ENCODE measurements around the gene ZNF865.

The ZNF865 gene

DNA sequence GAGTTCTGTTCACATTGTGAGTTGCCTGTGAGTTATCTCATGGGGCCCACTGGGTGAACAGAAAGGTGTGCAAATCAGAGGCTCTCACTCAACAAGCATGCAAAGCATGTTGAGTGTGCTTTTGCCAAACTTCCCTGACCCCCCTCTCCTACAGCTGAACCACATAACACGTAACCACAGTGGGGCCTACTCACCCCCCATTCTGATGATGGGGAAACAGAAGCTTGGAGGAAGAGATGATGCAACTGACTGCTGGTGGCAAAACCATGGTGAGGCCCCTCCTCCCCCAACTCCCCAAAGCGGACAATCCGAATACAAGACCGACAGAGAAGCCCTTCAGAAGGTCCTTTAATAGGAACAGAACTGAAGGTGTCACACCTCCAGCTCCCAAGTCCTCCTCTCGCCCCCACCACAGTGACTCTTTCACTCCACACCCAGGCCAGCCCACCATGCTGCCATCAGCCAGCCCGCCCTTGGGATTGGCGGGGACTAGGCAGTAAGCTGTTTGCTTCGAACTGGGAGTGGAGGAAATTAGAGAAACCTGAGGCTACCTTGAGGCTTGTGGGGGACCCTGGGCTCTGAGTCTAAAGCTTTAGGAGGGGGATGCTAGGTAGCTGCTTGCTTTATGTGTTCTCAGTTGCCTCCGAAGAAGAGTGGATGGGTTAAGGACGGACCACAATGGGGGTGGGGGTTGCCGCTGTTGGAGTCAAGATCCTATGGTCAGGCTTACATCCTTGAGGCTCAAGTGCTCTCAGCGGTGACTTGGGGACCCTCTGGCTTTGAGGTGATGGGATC is 15.2 kb downstream of the ZNF865 start:
- no peak for TF ChIP-seq POLR2AphosphoS5 (IDR thresholded peaks at IDR 0.05; ENCODE audit: low read depth, low read length)
- TF ChIP-seq SIN3A (IDR thresholded peaks at IDR 0.05; ENCODE audit: borderline replicate concordance, insufficient read depth, low read length) = no peak
- TF ChIP-seq, protein P1, sequence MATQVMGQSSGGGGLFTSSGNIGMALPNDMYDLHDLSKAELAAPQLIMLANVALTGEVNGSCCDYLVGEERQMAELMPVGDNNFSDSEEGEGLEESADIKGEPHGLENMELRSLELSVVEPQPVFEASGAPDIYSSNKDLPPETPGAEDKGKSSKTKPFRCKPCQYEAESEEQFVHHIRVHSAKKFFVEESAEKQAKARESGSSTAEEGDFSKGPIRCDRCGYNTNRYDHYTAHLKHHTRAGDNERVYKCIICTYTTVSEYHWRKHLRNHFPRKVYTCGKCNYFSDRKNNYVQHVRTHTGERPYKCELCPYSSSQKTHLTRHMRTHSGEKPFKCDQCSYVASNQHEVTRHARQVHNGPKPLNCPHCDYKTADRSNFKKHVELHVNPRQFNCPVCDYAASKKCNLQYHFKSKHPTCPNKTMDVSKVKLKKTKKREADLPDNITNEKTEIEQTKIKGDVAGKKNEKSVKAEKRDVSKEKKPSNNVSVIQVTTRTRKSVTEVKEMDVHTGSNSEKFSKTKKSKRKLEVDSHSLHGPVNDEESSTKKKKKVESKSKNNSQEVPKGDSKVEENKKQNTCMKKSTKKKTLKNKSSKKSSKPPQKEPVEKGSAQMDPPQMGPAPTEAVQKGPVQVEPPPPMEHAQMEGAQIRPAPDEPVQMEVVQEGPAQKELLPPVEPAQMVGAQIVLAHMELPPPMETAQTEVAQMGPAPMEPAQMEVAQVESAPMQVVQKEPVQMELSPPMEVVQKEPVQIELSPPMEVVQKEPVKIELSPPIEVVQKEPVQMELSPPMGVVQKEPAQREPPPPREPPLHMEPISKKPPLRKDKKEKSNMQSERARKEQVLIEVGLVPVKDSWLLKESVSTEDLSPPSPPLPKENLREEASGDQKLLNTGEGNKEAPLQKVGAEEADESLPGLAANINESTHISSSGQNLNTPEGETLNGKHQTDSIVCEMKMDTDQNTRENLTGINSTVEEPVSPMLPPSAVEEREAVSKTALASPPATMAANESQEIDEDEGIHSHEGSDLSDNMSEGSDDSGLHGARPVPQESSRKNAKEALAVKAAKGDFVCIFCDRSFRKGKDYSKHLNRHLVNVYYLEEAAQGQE (IDR thresholded peaks at IDR 0.05; ENCODE audit: insufficient read depth in 1 of 2, low read depth in 2 of 2, low read length in 2 of 2) = no peak
- TF ChIP-seq FOXP2 (optimal IDR thresholded peaks at IDR 0.05; ENCODE audit: borderline replicate concordance, extremely low read depth, extremely low read length, insufficient read depth) = no peak
- TF ChIP-seq TAF1 (IDR thresholded peaks at IDR 0.05; ENCODE audit: borderline replicate concordance, insufficient read depth, low read length) = no peak

DNA sequence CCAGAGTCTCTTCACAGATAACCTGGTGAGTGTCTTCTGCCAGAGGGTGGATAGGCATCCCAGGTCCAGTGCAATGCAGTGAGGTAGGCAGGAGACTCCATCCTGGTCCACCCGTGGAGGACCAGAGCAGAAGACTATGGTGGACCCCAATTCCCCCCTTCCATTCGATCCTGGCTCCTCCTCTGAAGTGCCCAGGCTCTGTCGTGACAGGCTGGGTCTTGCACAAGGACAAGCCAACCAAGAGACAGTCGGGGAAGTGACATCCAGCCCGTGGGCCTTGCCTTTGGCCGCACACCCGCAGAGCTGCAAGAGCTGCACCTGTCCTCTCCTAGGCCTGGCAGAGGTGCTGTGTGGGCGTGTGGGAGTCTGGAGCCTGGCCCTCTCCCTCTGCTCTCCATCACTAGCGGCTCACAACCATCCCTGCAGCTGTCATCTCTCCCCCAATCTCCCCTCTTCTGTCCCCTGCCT is 15.8 kb downstream of the ZNF865 start:
- no peak for TF ChIP-seq TAF1 (IDR thresholded peaks at IDR 0.05; ENCODE audit: borderline replicate concordance, insufficient read depth, low read length)
- TF ChIP-seq SIN3A (IDR thresholded peaks at IDR 0.05; ENCODE audit: borderline replicate concordance, insufficient read depth, low read length) = no peak
- TF ChIP-seq, protein P1 (IDR thresholded peaks at IDR 0.05; ENCODE audit: insufficient read depth in 1 of 2, low read depth in 2 of 2, low read length in 2 of 2) = no peak
- no peak for TF ChIP-seq FOXP2 (optimal IDR thresholded peaks at IDR 0.05; ENCODE audit: borderline replicate concordance, extremely low read depth, extremely low read length, insufficient read depth)

DNA sequence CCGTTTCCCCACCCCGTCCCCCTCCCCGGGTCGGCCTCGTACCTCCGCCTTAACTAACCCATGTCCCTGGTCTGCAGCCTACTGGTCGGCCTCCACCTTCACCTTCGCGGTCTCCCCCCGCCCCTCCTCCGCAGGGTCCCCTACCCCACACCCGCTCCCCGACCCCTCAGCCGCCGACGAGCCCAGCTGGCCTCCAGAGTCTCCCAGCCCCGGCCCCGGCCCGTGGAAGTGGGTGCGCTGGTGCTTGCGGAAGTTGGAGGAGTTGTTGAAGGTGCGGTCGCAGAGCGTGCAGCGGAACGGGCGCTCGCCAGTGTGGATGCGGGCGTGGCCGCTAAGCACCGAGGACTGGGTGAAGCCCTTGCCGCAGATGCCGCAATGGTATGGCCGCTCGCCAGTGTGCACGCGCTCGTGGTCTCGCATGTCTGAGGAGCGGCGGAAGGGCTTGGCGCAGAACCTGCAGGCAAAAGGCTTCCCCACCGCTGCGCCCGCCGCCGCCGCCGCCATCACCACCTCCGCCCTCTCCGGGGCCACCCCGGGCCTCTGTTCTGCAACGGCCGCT is 16.3 kb downstream of the ZNF865 start:
- TF ChIP-seq, protein P1 (IDR thresholded peaks at IDR 0.05; ENCODE audit: insufficient read depth in 1 of 2, low read depth in 2 of 2, low read length in 2 of 2) = no peak
- TF ChIP-seq FOXP2 (optimal IDR thresholded peaks at IDR 0.05; ENCODE audit: borderline replicate concordance, extremely low read depth, extremely low read length, insufficient read depth) (no peak), TAF1 (IDR thresholded peaks at IDR 0.05; ENCODE audit: borderline replicate concordance, insufficient read depth, low read length) (no peak), SIN3A (IDR thresholded peaks at IDR 0.05; ENCODE audit: borderline replicate concordance, insufficient read depth, low read length) (no peak), POLR2AphosphoS5 (IDR thresholded peaks at IDR 0.05; ENCODE audit: low read depth, low read length) (no peak)

DNA sequence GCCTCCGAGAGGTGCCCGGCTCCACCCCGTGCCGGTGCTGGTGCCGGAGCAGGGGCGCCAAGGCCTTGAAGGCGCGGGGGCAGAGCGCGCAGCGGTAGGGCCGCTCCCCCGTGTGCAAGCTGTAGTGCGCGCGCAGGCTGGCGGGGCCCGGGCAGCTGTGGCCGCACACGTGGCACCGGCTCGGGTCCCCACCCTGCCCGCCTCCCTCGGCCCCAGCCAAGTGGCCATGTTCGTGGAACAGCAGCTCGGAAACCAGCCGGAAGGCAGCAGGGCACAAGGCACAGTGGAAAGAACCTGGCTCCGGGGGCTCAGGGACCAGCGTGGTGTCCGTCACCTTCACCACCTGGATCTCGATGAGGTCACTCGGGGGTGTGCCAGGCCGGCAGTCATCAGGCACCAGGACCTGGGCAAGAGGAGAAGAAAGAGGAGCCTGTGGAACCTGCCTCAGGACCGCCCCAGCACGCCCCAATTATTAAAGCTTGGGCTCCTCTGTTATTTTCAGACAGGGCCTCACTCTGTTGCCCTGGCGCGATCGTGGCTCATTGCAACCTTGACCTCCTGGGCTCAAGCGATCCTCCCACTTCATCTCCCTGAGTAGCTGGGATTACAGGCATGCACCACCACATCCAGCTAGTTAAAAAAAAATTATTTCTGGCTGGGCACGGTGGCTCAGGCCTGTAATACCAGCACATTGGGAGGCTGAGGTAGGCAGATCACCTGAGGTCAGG is 17.0 kb downstream of the ZNF865 start:
- TF ChIP-seq POLR2AphosphoS5 (IDR thresholded peaks at IDR 0.05; ENCODE audit: low read depth, low read length) (no peak), FOXP2 (optimal IDR thresholded peaks at IDR 0.05; ENCODE audit: borderline replicate concordance, extremely low read depth, extremely low read length, insufficient read depth) (no peak), TAF1 (IDR thresholded peaks at IDR 0.05; ENCODE audit: borderline replicate concordance, insufficient read depth, low read length) (no peak), SIN3A (IDR thresholded peaks at IDR 0.05; ENCODE audit: borderline replicate concordance, insufficient read depth, low read length) (no peak)
- TF ChIP-seq, protein P1 (IDR thresholded peaks at IDR 0.05; ENCODE audit: insufficient read depth in 1 of 2, low read depth in 2 of 2, low read length in 2 of 2) = no peak

Measured in PFSK-1 (cell line).